NCI-H1694 treated with DMSO at 0.1 percent for 48 hours (cell line): ENCODE results near the gene ANO2.
"Not testable (repeated sequence)": the region's sequence is repeated elsewhere in the genome, so short reads cannot be mapped to it uniquely, and the experiment has no call there.

ENCODE experiments used
- DNase-seq: peaks from one replicate; lab custom pipeline; 2025; lab: John Stamatoyannopoulos, UW

Gene ANO2

DNA sequence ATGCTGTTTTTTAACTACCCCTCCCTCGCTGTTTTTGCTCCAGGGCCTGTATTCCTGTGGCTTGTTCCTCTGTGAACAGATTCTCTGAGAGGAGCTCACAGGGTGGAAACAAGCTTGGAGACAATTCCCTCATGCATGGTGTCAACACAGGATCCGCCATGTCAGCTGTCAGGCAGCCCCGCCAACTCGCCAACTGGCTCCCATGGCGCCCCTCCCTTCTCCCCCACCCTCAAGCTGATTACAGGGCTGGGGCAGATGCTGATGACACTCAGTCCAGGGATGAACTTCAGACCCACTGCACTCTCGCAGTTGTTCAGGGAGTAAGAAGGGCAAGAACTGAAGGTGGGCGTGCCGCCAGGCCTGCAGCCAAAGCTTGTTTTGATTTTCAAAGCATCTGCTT, 283.2 kb downstream of the ANO2 start:
- DNase-seq, result no peak

GRCh38 chr12:5660238-5660637, 284.8 kb downstream of the ANO2 start:
- no peak for DNase-seq

DNA sequence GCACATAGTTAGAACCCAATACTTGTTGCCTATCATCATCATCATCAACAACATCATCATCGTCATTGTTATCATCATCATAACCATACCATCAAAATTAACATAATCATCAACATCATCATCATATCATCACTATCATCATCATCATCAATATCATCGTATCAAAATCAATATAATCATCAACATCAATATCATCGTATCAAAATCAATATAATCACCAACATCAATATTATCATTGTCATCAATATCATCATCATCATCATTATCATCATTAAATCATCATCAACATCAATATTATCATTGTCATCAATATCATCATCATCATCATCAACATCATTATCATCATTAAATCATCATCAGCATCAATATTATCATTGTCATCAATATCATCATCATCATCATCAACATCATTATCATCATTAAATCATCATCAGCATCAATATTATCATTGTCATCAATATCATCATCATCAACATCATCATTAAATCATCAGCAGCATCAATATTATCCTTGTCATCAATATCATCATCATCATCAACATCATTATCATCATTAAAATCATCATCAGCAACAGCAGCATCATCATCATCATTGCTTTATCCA, 286.6 kb downstream of the ANO2 start:
- not testable (repeated sequence) for DNase-seq

- no peak for DNase-seq
These were observed 288.2 kb downstream of the ANO2 start for GRCh38 chr12:5656836-5657235.

DNA sequence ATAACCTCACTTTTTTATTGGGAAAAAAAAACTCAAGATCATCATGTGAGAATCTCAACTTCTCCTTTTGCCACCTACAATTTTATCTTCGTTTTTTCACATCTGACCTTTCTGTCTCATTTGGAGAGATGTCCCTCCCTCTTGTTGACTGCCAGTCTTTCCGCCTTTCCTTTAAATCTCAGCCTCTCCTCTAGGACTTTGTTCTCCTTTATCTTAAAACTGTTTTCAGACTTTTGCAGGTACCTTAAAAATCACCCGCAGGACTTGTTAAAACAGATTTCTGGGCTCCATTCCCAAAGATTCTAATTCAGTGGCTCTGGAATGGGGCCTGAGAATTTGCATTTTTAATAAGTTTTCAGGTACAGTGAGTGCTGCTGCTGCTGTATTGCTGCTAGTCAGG, 289.9 kb downstream of the ANO2 start:
- DNase-seq, result no peak

- DNase-seq, result no peak
These were observed 291.0 kb downstream of the ANO2 start for GRCh38 chr12:5654019-5654418.

GRCh38 chr12:5650829-5651461, 294.1 kb downstream of the ANO2 start:
- no peak for DNase-seq

DNA sequence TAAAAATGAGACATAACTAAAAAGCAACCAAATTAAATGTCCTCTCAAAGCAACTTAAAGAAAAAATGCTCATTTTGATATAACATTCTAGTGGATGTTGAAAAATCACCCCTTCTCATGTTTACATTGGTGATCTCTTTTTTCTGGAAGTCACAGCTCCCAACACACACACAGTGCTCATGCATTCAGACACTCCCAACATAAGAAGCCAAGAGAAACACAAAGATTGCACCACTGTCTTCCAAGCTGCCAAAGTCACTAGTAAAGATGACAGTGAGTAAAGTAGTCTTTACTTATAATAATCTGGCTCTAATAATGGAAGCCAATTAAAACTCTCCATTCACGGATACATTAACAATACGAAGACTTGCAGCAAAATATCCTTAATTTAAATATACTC, 294.8 kb downstream of the ANO2 start:
- DNase-seq, result no peak

DNA sequence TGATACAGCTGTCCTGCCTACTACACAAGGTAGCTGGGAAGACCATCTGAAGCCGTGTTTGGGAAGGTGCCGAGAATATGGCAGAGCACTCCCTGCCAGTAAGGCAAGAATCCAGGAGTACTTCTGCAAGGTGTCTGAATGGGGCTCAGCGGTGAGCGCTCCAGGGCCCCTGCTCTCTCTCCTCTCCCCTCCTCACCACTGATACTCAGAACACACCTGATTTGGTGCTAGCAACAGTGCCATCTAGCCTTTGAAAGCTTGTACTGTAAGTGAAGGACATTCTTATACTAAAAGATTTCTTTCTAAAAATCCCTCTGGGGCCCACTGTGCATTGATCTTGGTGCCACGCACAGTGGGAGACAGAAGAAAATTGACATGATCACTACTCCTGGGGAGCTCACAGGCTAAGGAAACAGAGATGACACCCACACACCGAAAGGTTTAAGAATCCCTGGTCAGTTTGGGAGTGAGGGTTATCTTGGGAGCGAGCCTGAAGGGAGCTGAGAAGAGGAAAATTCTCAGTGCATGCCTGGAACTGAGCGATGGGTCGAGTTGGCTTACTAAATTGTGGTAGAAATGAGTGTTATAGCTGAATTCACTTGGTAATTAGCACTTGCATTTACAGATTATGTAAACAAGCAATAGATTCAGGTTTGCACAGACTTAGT, 296.2 kb downstream of the ANO2 start:
- DNase-seq, result no peak

DNA sequence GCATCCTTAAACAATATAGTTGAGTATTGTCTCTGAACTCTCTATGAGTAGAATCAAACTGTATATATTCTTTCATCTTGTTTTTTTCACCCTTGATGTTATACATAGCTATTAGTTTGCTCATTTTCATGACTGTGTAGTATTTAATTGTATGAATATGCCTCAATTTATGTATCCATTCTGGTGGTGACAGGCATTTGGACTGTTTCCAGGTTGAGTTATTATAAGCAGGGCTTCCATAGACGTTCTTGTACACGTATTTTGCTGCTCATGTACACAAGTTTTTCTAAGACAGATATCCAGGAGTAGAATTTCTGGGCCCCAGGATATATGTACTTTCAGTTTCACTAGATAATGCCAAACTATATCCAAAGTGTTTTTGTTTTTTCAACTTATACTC, 301.8 kb downstream of the ANO2 start:
- DNase-seq, result no peak

- DNase-seq, result no peak
These were observed 307.4 kb downstream of the ANO2 start for GRCh38 chr12:5637698-5638097.

- DNase-seq, result no peak
These were observed 308.2 kb downstream of the ANO2 start for GRCh38 chr12:5636907-5637306.

- no peak for DNase-seq
These were observed 312.0 kb downstream of the ANO2 start for GRCh38 chr12:5633106-5633505.

DNA sequence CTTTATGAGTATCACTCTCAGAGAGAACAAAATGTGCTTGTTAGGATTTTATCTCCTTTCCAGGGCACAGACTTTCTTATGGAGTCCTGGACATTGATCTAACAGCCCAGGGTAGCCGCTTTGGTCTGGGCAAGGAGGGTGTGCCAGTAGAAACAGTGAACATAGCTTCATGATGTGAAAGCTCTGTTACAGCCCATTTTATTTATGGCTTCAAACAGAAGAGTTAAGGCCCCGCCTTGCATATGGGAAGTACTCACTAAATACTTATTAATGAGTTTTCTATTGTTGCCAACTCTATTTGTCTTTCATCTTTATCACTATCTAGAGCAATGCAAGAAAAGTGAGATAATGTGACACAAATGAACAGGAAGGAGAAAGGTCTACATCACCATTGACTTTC, 312.6 kb downstream of the ANO2 start:
- no peak for DNase-seq

GRCh38 chr12:5631497-5631896, 313.6 kb downstream of the ANO2 start:
- DNase-seq, result no peak

DNA sequence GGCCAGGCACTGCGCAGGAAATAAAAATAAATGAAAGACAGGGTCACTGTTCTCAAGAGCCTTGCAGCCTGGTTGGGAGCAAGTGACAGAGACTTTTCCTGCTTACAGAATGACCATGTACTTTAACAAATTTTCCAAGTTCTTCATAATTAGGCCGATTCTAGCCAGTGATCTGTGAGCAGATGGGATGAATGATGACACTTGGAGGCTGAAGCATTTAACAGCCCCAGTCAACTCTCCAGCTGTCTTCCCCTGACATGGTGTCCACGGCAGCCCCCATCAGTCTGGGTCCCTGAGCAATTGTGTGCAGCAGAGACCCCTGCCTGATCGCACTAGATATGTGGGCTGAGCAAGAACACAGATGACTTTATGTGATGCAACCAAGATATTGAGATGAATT, 314.3 kb downstream of the ANO2 start:
- no peak for DNase-seq

- DNase-seq, result no peak
These were observed 316.6 kb downstream of the ANO2 start for GRCh38 chr12:5628501-5628900.

DNA sequence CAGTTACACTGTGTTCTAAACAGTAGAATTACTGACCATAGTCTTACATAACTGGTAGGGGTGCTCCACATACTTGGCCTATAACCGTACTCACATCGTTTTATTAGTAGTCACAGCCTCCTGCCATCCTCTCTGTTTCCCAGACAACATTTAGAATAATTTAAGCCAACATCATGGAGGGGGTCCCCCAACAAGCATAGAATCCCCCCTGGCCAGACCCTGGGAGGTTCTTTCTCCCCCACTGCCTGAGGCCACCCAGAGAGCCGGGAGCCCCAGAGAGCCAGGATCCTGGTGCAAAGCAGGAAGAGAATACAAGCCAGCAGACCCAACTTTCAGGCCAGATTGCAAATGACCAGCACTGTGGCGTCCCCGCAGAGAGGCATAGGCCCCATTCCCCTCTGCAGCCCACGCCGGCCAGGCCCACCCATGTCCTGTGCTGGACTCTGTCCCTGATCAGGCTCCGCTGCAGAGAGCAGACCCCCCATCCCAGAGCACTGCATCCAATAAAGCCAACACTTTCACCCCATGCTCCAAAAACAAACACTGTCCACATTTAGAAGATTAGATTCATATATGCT, 317.9 kb downstream of the ANO2 start:
- no peak for DNase-seq

DNA sequence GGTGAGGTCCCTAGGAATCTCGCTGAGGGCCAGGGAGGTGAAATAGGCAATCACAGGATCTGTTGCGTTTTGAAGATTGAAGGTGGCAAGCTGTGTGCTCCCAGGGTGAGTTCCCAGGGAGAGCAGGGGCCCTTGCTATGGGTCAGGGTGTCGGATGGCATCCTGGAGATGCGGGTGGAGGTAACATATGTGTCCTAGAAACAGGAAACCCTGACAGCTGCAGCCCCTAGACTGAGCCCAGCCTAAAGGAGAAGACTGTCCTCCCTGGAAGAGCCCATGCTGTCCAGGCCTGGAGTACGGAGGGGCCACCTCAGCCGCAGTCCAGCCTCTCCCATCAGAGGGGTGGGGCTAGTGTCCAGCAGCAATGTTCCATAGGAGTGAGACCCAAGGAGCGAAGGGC, 318.9 kb downstream of the ANO2 start:
- DNase-seq, result no peak

DNA sequence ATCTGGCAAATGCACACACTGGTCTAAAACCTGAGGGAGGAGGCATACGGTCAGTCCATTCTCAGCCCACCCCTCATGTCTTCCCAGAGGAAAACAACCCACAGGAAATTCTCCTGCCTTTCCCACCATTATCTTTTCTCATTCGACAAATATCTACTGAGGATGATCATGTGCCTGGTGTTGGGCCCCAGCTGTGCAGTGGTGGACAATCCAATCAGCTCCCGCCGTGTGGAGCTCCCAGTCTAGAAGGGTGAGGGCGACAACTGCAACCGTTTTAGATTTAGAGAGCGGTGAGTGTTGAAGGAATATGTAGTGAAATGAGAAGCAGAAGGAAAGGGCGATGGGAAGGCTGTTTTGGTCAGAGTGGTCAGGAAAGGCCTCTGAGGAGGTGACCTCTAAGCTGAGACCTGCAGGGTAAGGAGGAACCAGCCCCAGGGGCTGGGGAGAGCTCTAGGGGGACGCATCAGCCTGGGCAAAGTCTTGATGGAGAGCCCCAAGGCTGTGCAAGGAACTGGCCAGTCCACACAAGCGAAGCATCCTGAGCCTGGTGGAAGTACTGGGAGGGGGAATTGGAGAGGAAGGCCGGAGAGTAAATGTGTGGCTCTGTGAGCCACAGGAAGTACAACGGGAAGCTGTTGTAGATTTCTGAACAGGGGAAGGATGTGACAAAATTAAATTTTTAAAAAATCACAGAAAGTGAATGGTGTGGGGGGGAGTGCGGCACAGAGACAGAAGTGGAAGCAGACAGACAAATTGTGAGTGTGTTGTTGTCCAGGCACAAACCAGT, 320.4 kb downstream of the ANO2 start:
- no peak for DNase-seq

- no peak for DNase-seq
These were observed 321.6 kb downstream of the ANO2 start for GRCh38 chr12:5623411-5623810.

GRCh38 chr12:5622280-5622679, 322.8 kb downstream of the ANO2 start:
- no peak for DNase-seq

GRCh38 chr12:5621329-5621728, 323.7 kb downstream of the ANO2 start:
- no peak for DNase-seq
